ENCODE measurements around the gene KRTAP5-6. TPM values are rescaled to one million over a fixed set of nuclear protein-coding genes. Genes with fewer than 3 reads are reported as not detected.

Gene KRTAP5-6
- total RNA-seq, 2 donors from 2014 or later: not detected

GRCh38 chr11:1714908-1715885 lies 18.2 kb downstream of the KRTAP5-6 start:
- Histone ChIP-seq H3K27me3 (replicated peaks; ENCODE audit: insufficient read depth) (no peaks in the 10 kb centered on the region), H3K27ac (no peak overlapping the region), H3K36me3 (no peaks in the 10 kb centered on the region), H3K4me1 (ENCODE audit: control insufficient read depth in 1 of 2, low read depth in 2 of 2) (peaks cover 0 to 19% of the 10 kb centered on the region in 2 donors), H3K4me3 (no peak overlapping the region), H3K9me3 (no peaks in the 10 kb centered on the region)
- no peak for TF ChIP-seq CTCF (IDR thresholded peaks at IDR 0.05)
- DNase-seq (ENCODE audit: low spot score) (no peak), ATAC-seq (ENCODE audit: insufficient number of reproducible peaks, low FRiP score, low read depth) (no peak)

GRCh38 chr11:1717745-1718144 lies 20.8 kb downstream of the KRTAP5-6 start:
- TF ChIP-seq CTCF (IDR thresholded peaks at IDR 0.05): no peak
- no peak for DNase-seq (ENCODE audit: low spot score)
- ATAC-seq (ENCODE audit: insufficient number of reproducible peaks, low FRiP score, low read depth): no peak
- H3K4me1 ChIP-seq (ENCODE audit: control insufficient read depth in 1 of 2, low read depth in 2 of 2): peaks cover 0 to 19% of the 10 kb centered on the region in 2 donors
- no peak overlapping the region for H3K4me3 ChIP-seq
- no peaks in the 10 kb centered on the region for H3K9me3 ChIP-seq
- H3K36me3 ChIP-seq: no peaks in the 10 kb centered on the region
- H3K27ac ChIP-seq: peak overlapping the region in 1 of 2 donors; percentile 13
- no peaks in the 10 kb centered on the region for H3K27me3 ChIP-seq (replicated peaks; ENCODE audit: insufficient read depth)

- peaks cover 0 to 19% of the 10 kb centered on the region in 2 donors for H3K4me1 ChIP-seq (ENCODE audit: control insufficient read depth in 1 of 2, low read depth in 2 of 2)
- no peak for TF ChIP-seq CTCF (IDR thresholded peaks at IDR 0.05)
- H3K36me3 ChIP-seq: no peaks in the 10 kb centered on the region
- ATAC-seq (ENCODE audit: insufficient number of reproducible peaks, low FRiP score, low read depth): no peak
- H3K27ac ChIP-seq: peak overlapping the region; percentile 13 to 53
- H3K9me3 ChIP-seq: no peaks in the 10 kb centered on the region
- H3K4me3 ChIP-seq: no peak overlapping the region
- DNase-seq (ENCODE audit: low spot score): no peak
- no peaks in the 10 kb centered on the region for H3K27me3 ChIP-seq (replicated peaks; ENCODE audit: insufficient read depth)
These were observed 21.3 kb downstream of the KRTAP5-6 start for GRCh38 chr11:1718326-1718725.

DNA sequence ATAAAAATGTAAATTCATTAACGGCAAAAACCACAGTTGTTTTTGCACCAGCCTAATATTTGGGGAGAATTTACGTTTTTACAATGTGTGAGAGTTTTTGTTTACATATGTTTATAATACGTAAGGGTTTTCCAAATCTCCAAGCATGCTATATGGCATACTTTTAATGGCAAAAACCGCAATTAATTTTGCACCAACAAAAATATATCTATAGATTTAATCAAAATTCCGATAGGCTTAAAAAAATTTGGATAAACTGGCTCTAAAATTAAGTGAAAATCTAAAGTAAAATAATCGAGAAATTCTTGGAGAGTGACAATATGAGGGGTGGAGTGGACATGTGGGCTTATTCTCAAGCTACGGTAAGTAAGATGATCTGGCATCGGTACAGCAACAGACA lies 22.8 kb downstream of the KRTAP5-6 start:
- no peak for TF ChIP-seq CTCF (IDR thresholded peaks at IDR 0.05)
- Histone ChIP-seq H3K4me3 (no peak overlapping the region), H3K9me3 (no peaks in the 10 kb centered on the region), H3K36me3 (no peaks in the 10 kb centered on the region), H3K27me3 (replicated peaks; ENCODE audit: insufficient read depth) (no peaks in the 10 kb centered on the region), H3K27ac (no peak overlapping the region), H3K4me1 (ENCODE audit: control insufficient read depth in 1 of 2, low read depth in 2 of 2) (peaks cover 0 to 19% of the 10 kb centered on the region in 2 donors)
- DNase-seq (ENCODE audit: low spot score): no peak
- no peak for ATAC-seq (ENCODE audit: insufficient number of reproducible peaks, low FRiP score, low read depth)

DNA sequence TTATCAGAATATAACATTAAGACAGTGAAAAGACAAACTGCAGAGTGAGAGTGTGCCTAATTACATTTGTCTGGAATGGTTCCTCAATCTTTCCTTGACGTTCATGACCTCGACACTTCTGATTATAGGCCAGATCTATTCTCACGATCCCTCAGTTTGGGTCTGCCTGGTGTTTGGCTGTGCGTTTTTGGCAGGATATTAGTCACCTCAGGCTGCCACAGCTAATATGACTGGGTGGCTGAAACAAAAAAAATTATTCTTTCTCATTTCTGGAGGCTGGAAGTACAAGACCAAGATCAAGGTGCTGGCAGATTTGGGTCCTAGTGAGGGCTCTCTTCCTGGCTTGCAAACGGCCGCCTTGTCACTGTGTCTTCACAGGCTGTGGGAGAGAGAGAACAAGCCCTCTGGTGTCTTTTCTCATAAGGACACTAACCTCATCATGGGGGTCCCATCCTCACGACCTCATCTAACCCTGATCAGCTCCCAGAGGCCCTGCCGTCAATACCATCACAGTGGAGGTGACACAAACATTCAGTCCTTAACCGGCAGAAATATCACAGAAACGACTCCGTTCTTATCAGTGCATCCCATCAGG lies 30.2 kb downstream of the KRTAP5-6 start:
- Histone ChIP-seq H3K27ac (no peak overlapping the region), H3K27me3 (replicated peaks; ENCODE audit: insufficient read depth) (no peaks in the 10 kb centered on the region), H3K9me3 (no peaks in the 10 kb centered on the region), H3K36me3 (no peaks in the 10 kb centered on the region), H3K4me1 (ENCODE audit: control insufficient read depth in 1 of 2, low read depth in 2 of 2) (no peaks in the 10 kb centered on the region), H3K4me3 (no peak overlapping the region)
- no peak for ATAC-seq (ENCODE audit: insufficient number of reproducible peaks, low FRiP score, low read depth)
- DNase-seq (ENCODE audit: low spot score): no peak
- TF ChIP-seq CTCF (IDR thresholded peaks at IDR 0.05): no peak
